HG02642 (cell line): Measurements from ENCODE around the gene ASAP2.
"Not testable (repeated sequence)": the region's sequence is repeated elsewhere in the genome, so short reads cannot be mapped to it uniquely, and the experiment has no call there.

Experiments
- ATAC-seq: cut with Tn5 transposase; IDR thresholded peaks from one replicate; pipeline ENCODE4 v1.9.1; 2021; ENCODE audit warnings: mild to moderate bottlenecking; ENCODE audit not compliant: unreplicated experiment, poor library complexity

ASAP2 gene

GRCh38 chr2:9390991-9391390 lies 184.4 kb downstream of the ASAP2 start:
- no peak for ATAC-seq

- no peak for ATAC-seq
These were observed 185.5 kb downstream of the ASAP2 start for GRCh38 chr2:9391961-9392720.

- no peak for ATAC-seq
These were observed 186.5 kb downstream of the ASAP2 start for GRCh38 chr2:9392898-9393765.

- no peak for ATAC-seq
These were observed 188.2 kb downstream of the ASAP2 start for GRCh38 chr2:9394816-9395215.

- no peak for ATAC-seq
These were observed 190.6 kb downstream of the ASAP2 start for GRCh38 chr2:9397201-9397600.

GRCh38 chr2:9398251-9398650 lies 191.6 kb downstream of the ASAP2 start:
- not testable (repeated sequence) for ATAC-seq

- ATAC-seq, result no peak
These were observed 192.5 kb downstream of the ASAP2 start for GRCh38 chr2:9398881-9399780.

- ATAC-seq, result no peak
These were observed 193.9 kb downstream of the ASAP2 start for GRCh38 chr2:9400268-9401058.

- no peak for ATAC-seq
These were observed 194.5 kb downstream of the ASAP2 start for GRCh38 chr2:9401059-9401547.

GRCh38 chr2:9401646-9402371 lies 195.2 kb downstream of the ASAP2 start:
- ATAC-seq, result no peak

GRCh38 chr2:9403924-9404323 lies 197.3 kb downstream of the ASAP2 start:
- ATAC-seq, result no peak

- no peak for ATAC-seq
These were observed 197.8 kb downstream of the ASAP2 start for GRCh38 chr2:9404451-9404850.

- no peak for ATAC-seq
These were observed 199.0 kb downstream of the ASAP2 start for GRCh38 chr2:9405636-9406035.

- no peak for ATAC-seq
These were observed 200.1 kb downstream of the ASAP2 start for GRCh38 chr2:9406529-9407362.

GRCh38 chr2:9407363-9407811 lies 200.8 kb downstream of the ASAP2 start:
- ATAC-seq, result no peak

- no peak for ATAC-seq
These were observed 202.1 kb downstream of the ASAP2 start for GRCh38 chr2:9408641-9409151.

GRCh38 chr2:9410108-9410507 lies 203.5 kb downstream of the ASAP2 start:
- no peak for ATAC-seq

GRCh38 chr2:9412781-9413180 lies 206.2 kb downstream of the ASAP2 start:
- ATAC-seq, result no peak
